GM13977 (cell line): ENCODE data around the gene GDF10.

Experiments
- DNase-seq: peaks from one replicate; pipeline ENCODE4 v3.0.0; 2012; ENCODE audit warnings: low spot score
- in situ Hi-C: fragments of 300-500 bp; cut with MboI; formaldehyde crosslinking; loops from one replicate; pipeline ENCODE4 v1.12.0; 2022; ENCODE audit warnings: low sequenced_read_pairs, low pct_unique_long_range_greater_than_20kb, mixed read lengths, inconsistent platforms; ENCODE audit not compliant: unreplicated experiment
- TF ChIP-seq, protein P1 (sequence below): IDR thresholded peaks from 2 replicates; pipeline ENCODE4 v1.5.1; 2012; ENCODE audit warnings: mild to moderate bottlenecking, control low read depth; ENCODE audit not compliant: insufficient read depth; ENCODE audit errors: extremely low read depth, missing control alignments

The GDF10 gene

DNA sequence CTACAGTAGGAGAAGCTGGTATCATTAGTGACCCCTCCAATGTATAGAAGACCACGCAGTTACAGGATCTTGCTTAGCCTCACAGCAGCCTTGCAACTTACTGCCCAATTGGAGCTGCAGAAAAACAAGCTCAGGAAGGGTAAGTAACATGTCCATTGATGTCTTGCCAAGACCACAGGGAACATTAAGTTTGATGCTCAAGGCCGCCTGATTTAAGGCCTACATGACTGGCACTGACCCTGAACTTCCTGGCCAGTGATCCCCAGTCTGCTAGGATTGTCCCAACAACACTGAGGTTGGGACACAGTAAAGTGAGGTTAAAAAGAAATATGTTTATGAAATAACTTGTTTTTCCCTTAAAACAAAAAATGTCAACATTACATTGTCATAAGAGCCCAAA is 15.4 kb downstream of the GDF10 start:
- in situ Hi-C loops = loop anchor here (10.0 kb wide), 1 partner anchor 291 kb away; no protein-coding TSS in a partner anchor
- TF ChIP-seq, protein P1, sequence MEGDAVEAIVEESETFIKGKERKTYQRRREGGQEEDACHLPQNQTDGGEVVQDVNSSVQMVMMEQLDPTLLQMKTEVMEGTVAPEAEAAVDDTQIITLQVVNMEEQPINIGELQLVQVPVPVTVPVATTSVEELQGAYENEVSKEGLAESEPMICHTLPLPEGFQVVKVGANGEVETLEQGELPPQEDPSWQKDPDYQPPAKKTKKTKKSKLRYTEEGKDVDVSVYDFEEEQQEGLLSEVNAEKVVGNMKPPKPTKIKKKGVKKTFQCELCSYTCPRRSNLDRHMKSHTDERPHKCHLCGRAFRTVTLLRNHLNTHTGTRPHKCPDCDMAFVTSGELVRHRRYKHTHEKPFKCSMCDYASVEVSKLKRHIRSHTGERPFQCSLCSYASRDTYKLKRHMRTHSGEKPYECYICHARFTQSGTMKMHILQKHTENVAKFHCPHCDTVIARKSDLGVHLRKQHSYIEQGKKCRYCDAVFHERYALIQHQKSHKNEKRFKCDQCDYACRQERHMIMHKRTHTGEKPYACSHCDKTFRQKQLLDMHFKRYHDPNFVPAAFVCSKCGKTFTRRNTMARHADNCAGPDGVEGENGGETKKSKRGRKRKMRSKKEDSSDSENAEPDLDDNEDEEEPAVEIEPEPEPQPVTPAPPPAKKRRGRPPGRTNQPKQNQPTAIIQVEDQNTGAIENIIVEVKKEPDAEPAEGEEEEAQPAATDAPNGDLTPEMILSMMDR = no peak
- no peak for DNase-seq

DNA sequence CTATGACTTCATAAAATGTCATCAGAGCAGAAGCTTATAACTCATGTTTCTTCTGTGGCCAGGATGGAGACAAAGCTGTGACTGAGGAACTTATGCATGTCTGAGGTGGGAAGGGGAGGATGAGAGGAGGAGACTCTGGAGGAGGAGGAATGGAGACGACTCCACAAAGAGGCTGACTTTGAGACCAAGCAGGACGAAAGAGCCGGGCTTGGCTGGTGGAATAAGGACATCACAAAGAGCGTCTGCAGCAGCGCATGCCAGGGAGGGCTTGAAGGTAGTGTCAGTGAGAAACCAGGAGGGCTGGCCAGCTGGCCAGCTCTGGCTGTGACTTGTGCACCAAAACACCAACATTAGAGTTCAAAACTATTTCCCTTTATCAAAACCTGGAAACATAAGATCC is 16.1 kb downstream of the GDF10 start:
- TF ChIP-seq, protein P1 = no peak
- no peak for DNase-seq
- in situ Hi-C loops = loop anchor here (10.0 kb wide), 1 partner anchor 291 kb away; no protein-coding TSS in a partner anchor

DNA sequence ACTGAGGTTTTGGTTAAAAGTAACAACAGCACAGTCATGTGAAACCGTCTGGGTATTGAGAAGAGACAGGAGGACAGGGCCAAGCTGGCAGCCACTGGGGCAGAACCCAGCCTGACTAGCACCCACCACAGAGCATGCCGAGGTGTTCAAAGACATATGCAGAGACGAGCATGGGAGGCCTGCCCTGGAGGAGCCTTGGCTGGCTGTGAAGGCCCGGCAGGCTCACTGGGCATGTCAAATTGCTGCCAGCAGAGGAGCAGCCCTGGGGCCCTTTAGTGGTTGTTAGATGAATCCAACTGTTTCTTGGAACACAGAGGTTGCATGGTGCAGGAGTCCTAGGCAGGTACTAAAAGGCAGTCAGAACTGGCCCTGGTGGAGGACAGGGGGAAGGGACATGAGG is 17.3 kb downstream of the GDF10 start:
- TF ChIP-seq, protein P1 = no peak
- in situ Hi-C loops = loop anchor here (10.0 kb wide), 1 partner anchor 292 kb away; no protein-coding TSS in a partner anchor
- DNase-seq = no peak

DNA sequence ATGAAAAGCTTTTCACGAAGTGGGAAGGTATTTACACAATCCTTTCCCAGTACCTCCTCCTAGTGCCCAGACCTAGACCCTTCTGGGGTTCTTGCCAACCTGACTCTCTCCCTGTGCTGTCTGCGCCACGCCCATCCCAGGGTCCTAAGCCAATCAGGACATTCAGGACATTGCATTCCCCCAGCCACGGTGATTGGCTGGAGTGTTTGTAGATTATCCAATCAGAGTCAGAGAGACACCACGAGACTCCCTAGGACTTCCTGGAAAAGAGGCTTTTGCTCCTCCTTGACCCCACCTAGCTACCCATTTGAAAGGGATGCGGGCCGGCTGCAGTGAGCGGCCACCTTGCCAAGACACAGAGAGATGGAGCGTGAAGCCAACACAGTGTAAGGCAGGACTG is 18.7 kb downstream of the GDF10 start:
- no peak for DNase-seq
- in situ Hi-C loops = loop anchor here (10.0 kb wide), 1 partner anchor 294 kb away; no protein-coding TSS in a partner anchor
- TF ChIP-seq, protein P1 = no peak

DNA sequence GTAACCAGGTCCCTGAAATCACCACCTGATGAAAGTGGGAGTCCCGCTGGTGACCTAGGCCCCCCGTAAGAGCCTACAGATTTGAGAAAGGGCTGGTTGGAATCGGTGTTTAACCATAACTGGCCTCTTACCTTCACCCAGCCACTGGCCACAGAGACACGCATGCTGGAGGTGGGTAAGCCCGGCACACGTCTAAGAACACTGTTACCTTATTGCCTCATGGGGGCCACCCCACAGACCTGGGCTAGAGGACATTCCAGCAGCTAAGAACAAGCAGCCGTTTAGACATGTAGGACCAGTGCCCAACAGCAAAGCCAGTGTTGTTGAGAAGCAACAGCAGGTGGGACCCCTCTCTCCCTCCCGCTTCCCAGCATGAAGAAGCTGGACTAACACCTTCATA is 19.8 kb downstream of the GDF10 start:
- TF ChIP-seq, protein P1 = no peak
- in situ Hi-C loops = loop anchor here (10.0 kb wide), 1 partner anchor 295 kb away; no protein-coding TSS in a partner anchor
- no peak for DNase-seq

DNA sequence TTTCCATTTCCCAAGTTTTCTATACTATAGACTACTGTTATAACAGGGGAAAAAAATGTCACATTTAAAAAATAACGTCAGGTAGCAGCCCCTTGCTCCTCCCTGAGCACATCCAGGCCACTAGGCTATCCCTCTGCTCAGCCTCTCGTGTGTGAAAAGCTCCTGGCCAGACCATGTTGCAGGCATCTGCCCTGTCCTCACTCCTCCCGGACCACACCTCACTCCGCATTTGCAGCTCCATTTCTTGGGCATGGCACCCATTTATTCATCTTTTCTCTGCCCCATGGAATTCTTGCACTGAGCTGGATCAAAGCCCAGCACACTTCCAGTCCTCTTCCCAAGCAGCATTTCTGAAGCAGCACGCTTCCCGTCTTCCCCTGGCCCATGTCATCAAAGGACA is 20.8 kb downstream of the GDF10 start:
- no peak for DNase-seq
- in situ Hi-C loops = no loop called here
- TF ChIP-seq, protein P1 = no peak
